Pulmonary artery endothelial cell (primary cell): Measurements from ENCODE around the gene MMEL1. TPM values are rescaled to one million over a fixed set of nuclear protein-coding genes. Genes with fewer than 3 reads are reported as not detected.
"Not testable (repeated sequence)": the region's sequence is repeated elsewhere in the genome, so short reads cannot be mapped to it uniquely, and the experiment has no call there.

Source experiments
- DNase-seq: peaks from one replicate; pipeline ENCODE4 v3.0.0-alpha.2; 2011; ENCODE audit warnings: low read depth, low spot score
- total RNA-seq: library from RNA; depleted of rRNA; stranded (reverse); fragments of >200 nt; gene quantifications from 2 replicates; pipeline ENCODE4 v1.2.3, GENCODE V29; 2014

MMEL1 gene, protein sequence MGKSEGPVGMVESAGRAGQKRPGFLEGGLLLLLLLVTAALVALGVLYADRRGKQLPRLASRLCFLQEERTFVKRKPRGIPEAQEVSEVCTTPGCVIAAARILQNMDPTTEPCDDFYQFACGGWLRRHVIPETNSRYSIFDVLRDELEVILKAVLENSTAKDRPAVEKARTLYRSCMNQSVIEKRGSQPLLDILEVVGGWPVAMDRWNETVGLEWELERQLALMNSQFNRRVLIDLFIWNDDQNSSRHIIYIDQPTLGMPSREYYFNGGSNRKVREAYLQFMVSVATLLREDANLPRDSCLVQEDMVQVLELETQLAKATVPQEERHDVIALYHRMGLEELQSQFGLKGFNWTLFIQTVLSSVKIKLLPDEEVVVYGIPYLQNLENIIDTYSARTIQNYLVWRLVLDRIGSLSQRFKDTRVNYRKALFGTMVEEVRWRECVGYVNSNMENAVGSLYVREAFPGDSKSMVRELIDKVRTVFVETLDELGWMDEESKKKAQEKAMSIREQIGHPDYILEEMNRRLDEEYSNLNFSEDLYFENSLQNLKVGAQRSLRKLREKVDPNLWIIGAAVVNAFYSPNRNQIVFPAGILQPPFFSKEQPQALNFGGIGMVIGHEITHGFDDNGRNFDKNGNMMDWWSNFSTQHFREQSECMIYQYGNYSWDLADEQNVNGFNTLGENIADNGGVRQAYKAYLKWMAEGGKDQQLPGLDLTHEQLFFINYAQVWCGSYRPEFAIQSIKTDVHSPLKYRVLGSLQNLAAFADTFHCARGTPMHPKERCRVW
- total RNA-seq = 2.7 and 3.7 TPM in 2 replicates

DNA sequence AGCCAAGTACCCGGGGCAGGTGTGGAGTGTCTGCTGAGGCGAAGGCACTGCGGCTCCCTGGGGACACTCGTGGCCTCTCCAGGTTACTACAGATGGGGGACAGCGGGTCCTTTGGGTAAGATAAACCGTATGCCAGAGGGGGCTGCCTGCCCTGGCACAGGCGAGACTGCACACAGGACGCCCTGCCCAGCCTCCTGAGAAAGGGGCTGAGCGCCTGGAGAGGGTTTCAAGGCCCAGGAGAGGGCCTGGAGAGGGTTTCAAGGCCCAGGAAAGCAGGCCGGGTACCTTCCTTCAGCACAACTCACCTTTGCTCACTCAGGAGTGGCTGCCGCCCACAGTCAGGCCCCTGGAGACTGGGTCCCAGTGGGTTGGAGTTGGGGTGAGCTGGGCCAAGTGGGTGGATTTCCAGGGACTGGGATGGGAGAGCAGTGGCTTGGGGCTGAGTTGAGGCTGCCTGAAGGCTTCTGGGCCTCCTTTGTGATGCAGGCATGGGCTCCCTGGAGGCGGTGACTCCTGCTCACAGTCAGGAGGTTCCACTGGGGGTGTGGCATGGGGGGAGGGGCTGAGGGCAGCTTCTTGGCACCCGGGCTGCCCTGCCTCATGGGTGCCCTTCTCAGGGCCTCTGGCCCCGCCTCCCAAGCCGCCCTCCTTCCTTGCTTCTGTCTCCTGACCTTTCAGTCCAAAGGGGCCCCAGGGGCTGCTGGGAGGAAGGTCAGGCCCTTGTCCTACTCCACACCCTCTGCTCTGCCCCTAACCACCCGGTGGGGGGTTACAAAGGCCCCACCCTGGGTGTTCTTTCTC lies at the start of gene MMEL1:
TSS of gene MMEL1 (minus strand) at position 456 of the 801 bp plus-strand sequence. CDS start 3,532 bp downstream, outside the sequence.
- DNase-seq = no peak

DNA sequence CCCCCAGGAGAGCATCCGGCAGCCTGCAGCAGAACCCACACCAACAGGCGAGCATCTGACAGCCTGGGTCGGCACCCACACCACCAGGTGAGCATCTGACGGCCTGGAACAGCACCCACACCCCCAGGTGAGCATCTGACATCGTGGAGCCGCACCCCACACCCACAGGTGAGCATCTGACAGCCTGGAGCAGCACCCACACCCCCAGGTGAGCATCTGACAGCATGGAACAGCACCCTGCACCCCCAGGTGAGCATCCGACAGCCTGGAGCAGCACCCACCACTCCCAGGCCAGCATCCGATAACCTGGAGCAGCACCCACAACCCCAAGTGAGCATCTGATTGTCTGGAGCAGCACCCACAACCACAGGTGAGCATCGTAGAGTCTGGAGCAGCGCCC lies 43.9 kb upstream of the MMEL1 start:
- not testable (repeated sequence) for DNase-seq

DNA sequence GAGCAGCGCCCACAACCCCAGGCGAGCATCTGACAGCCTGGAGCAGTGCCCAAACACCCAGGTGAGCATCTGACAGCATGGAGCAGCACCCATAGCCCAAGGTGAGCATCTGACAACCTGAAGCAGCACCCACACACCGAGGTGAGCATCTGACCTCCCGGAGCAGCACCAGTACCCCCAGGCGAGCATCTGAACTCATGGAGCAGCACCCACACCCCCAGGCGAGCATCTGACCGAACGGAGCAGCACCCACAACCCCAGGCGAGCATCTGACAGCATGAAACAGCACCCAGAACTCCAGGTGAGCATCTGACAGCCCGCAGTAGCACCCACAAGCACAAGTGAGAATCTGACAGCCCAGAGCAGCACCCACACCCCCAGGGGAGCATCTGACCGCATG lies 38.8 kb upstream of the MMEL1 start:
- DNase-seq = not testable (repeated sequence)

DNA sequence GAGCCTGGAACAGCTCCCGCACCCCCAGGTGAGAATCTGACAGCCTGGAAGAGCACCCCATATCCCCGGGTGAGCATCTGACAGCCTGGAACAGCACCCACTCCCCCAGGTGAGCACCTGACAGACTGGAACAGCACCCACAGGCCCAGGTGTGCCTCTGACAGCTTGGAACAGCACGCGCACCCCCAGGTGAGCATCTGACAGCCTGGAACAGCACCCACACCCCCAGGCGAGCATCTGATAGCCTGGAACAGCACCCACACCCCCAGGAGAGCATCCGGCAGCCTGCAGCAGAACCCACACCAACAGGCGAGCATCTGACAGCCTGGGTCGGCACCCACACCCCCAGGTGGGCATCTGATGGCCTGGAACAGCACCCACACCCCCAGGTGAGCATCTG lies 27.0 kb upstream of the MMEL1 start:
- not testable (repeated sequence) for DNase-seq

DNA sequence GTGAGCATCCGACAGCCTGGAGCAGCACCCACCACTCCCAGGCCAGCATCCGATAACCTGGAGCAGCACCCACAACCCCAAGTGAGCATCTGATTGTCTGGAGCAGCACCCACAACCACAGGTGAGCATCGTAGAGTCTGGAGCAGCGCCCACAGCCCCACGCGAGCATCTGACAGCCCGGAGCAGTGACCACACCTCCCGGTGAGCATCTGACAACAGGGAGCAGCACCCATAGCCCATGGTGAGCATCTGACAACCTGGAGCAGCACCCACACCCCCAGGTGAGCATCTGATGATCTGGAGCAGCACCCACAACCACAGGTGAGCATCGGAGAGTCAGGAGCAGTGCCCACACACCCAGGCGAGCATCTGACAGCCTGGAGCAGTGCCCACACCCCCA lies 25.1 kb upstream of the MMEL1 start:
- DNase-seq = not testable (repeated sequence)

DNA sequence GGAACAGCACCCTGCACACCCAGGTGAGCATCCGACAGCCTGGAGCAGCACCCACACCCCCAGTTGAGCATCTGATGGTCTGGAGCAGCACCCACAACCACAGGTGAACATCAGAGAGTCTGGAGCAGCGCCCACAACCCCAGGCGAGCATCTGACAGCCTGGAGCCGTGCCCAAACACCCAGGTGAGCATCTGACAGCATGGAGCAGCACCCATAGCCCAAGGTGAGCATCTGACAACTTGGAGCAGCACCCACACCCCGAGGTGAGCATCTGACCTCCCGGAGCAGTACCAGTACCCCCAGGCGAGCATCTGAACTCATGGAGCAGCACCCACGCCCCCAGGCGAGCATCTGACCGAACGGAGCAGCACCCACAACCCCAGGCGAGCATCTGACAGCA lies 24.3 kb upstream of the MMEL1 start:
- DNase-seq = not testable (repeated sequence)

DNA sequence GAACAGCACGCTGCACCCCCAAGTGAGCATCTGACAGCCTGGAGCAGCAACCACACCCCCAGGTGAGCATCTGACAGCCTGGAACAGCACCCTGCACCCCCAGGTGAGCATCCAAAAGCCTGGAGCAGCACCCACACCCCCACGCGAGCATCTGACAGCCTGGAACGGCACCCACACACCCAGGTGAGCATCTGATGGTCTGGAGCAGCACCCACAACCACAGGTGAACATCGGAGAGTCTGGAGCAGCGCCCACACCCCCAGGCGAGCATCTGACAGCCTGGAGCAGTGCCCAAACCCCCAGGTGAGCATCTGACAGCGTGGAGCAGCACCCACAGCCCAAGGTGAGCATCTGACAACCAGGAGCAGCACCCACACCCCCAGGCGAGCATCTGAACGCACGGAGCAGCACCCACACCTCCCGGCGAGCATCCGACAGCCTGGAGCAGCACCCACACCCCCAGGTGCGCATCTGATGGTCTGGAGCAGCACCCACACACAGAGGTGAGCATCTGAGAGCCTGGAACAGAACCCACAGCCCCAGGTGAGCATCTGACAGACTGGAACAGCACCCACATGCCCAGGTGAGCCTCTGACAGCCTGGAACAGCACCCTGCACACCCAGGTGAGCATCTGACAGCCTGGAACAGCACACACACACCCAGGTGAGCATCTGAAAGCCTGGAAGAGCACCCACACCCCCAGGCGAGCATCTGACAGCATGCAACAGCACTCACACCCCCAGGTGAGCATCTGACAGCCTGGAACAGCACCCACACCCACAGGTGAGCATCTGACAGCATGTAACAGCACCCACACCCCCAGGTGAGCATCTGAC lies 23.0 kb upstream of the MMEL1 start:
- not testable (repeated sequence) for DNase-seq

DNA sequence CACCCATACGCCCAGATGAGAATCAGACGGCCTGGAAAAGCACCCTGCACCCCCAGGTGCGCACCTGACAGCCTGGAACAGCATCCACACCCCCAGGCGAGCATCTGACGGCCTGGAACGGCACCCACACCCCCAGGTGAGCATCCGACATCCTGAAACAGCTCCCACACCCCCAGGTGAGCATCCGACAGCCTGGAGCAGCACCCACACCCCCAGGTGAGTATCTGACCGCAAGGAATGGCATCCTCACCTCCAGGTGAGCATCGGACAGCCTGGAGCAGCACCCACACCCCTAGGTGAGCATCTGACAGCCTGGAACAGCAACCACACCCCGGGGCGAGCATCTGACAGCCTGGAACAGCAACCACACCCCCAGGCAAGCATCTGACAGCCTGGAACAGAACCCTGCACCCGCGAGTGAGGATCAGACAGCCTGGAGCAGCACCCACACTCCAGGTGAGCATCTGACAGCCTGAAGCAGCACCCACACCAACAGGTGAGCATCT lies 21.7 kb upstream of the MMEL1 start:
- not testable (repeated sequence) for DNase-seq

DNA sequence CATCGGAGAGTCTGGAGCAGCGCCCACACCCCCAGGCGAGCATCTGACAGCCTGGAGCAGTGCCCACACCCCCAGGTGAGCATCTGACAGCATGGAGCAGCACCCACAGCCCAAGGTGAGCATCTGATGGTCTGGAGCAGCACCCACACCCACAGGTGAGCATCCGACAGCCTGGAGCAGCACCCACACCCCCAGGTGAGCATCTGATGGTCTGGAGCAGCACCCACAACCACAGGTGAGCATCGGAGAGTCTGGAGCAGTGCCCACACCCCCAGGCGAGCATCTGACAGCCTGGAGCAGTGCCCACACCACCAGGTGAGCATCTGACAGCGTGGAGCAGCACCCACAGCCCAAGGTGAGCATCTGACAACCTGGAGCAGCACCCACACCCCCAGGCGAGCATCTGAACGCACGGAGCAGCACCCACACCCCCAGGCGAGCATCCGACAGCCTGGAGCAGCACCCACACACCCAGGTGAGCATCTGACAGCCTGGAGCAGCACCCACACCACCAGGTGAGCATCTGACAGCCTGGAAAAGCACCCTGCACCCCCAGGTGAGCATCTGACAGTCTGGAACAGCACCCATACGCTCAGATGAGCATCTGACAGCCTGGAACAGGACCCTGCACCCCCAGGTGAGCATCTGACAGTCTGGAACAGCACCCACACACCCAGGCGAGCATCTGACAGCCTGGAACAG lies 21.1 kb upstream of the MMEL1 start:
- not testable (repeated sequence) for DNase-seq

DNA sequence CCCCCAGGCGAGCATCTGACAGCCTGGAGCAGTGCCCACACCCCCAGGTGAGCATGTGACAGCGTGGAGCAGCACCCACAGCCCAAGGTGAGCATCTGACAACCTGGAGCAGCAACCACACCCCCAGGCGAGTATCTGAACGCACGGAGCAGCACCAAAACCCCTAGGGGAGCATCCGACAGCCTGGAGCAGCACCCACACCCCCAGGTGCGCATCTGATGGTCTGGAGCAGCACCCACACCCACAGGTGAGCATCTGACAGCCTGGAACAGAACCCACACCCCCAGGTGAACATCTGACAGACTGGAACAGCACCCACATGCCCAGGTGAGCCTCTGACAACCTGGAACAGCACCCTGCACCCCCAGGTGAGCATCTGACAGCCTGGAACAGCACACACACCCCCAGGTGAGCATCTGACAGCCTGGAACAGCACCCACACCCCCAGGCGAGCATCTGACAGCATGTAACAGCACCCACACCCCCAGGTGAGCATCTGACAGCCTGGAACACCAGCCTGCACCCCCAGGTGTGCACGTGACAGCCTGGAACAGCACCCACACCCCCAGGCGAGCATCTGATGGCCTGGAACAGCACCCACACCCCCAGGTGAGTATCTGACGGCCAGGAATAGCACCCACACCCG lies 20.2 kb upstream of the MMEL1 start:
- DNase-seq = not testable (repeated sequence)

DNA sequence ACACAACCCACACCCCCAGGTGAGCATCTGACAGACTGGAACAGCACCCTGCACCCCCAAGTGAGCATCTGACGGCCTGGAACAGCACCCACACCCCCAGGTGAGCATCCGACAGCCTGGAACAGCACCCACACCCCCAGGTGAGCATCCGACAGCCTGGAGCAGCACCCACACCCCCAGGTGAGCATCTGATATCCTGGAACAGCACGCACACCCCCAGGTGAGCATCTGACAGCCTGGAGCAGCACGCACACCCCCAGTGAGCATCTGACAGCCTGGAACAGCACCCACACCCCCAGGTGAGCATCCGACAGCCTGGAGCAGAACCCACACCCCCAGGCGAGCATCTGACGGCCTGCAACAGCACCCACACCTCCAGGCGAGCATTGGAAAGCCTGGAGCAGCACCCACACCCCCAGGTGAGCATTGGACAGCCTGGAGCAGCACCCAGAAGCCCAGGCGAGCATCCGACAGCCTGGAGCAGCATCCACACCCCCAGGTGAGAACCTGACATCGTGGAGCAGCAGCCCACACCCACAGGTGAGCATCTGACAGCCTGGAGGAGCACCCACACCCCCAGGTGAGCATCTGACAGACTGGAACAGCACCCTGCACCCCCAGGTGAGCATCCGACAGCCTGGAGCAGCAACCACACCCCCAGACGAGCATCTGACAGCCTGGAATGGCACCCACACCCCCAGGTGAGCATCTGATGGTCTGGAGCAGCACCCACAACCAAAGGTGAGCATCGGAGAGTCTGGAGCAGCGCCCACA lies 19.5 kb upstream of the MMEL1 start:
- DNase-seq = not testable (repeated sequence)

DNA sequence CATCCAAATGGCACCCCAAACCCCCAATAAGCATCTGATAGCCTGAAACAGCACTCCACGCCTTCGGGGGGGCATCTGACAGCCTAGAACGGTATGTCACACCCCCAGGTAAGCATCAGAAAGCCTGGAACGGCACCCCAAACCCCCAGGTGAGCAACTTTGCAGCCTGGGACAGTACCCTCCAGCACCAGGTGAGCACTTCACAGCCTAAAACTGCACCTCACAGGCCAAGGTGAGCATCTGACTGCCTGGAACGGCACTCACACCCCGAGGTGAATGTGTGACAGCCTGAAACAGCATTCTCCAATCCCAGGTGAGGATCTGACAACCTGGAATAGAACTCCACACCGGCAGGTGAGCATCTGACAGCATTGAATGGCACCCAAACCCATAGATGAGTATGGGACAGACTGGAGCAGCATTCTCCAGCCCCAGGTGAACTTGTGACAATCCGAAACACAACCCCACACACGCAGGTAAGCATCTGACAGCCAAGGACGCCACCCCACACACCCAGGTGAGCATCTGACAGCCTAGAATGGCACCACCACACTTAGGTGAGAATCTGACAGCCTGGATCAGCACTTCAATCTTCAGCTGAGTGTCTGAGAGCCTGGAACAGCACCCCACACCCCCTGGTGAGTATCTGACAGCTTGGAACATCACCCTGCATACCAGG lies 18.3 kb upstream of the MMEL1 start:
- no peak for DNase-seq

DNA sequence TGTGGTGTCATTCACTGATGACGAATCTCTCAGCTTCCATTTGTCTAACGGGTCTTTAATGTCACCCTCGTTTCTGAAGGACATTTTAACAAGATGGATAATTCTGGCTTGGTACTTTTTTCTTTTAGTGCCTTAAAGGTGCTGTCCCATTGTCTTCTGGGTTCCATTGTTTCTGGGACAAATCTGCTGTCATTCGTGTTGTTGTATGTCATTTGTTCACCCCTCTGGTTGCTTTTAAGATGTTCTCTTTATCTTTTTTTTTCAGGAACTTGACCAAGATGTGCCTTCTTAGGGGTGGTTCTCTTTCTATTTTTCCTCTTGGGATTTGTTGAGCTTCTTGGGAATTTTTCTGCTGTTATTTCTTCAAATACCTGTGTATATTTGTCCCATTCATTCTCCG lies 14.0 kb upstream of the MMEL1 start:
- no peak for DNase-seq

DNA sequence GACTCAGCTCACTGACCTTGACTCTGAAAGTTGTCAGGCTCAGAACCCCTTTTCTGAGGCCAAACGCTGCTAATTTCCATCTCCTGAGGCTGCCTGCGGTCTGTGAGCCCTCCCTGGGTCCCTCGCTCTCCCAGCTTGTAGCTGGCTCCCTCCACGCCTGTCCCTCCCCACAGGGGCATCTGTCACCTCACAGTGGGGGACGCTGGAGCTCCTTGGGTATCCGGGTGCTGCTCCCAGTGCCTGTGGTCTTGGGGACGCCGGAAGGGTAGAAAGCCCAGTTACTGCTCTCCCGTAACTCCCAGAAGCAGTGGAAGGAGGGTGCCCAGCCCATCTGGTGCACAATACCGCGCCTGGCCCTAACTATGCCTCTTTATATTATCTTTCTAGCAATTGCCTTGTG lies 13.0 kb upstream of the MMEL1 start:
- no peak for DNase-seq

DNA sequence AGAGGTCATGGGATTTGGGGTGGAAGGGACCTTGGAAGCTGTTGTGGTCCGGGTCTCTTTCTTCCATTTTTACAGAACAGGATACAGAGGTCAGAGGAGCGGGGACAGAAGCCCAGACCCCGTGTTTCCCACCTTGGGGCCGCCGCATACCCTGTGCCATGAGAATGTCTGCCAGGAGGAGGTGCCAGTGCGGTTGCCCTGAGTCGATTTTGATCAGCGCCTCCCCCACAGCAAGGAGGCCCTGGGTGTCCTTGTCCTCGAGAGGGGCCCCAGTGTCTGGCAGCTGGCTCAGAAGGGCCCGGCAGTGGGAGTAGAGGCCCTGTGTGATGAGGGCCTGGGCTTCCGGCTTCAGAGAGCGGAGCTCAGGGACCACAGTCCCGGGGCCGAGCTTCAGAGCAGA lies 12.3 kb upstream of the MMEL1 start:
- no peak for DNase-seq

DNA sequence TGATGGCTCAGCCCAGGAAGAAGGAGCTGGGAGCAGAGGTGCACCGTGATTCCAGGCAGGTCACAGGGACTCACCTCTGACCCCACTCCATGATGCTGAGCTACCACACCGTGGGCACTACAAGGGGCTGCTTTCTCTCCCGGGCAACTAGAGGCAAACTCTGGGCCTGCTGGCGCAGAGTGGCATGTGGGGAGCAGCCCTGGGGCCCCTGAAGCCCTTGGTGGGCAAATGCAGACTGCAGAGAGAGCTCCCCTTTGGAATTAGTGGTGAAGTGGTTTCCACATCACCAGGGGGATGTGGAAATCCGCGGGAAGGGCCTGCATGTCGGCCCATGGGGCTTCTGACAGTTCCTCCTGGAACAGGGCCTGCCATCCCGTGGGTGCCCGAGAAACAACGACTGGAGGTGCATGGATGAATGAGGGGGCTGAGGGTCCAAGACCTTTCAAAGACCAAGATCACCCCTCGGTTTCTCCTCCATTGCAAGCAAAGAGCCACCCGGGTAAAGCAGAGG lies 11.8 kb upstream of the MMEL1 start:
- no peak for DNase-seq

DNA sequence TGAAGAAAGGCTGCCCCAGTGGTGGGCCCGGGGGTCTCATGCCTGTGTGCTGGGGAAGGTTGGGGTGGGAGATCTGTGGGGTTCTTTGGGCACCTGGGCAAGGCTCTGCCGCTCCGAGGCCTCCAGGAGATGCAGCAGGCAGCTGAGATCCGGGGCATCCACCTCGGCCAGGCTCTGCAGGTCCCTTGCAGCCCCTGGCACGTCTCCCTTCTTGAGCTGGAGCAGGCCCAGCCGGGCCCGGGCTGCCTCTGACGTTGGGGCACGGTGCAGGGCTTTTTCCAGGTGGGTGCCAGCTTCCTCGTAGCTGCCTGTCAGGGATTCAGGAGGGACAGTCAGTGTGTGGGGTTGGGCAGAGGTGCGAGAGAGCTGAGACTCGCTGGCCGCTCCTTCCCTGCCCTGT lies 11.4 kb upstream of the MMEL1 start:
- no peak for DNase-seq
